Loucy (cell line): Measurements from ENCODE around the gene LRRC25.

Source experiments
- CTCF ChIP-seq: fragments of 200-600 bp; sonication (generic); conservative IDR thresholded peaks from 2 replicates; pipeline ENCODE4 v1.5.1; 2014; ENCODE audit warnings: mild to moderate bottlenecking, antibody characterized with exemption, low read length
- EZH2phosphoT487 ChIP-seq: fragments of 200-600 bp; IDR thresholded peaks from 2 replicates; pipeline ENCODE4 v1.6.1; 2018; ENCODE audit warnings: antibody characterized with exemption, mild to moderate bottlenecking, moderate library complexity, borderline replicate concordance

- TF ChIP-seq CTCF (no peak), EZH2phosphoT487 (no peak)
Measured at GRCh38 chr19:18350490-18350889, 46.9 kb downstream of the LRRC25 start.
